ENCODE results near the gene STX10.

Gene STX10

DNA sequence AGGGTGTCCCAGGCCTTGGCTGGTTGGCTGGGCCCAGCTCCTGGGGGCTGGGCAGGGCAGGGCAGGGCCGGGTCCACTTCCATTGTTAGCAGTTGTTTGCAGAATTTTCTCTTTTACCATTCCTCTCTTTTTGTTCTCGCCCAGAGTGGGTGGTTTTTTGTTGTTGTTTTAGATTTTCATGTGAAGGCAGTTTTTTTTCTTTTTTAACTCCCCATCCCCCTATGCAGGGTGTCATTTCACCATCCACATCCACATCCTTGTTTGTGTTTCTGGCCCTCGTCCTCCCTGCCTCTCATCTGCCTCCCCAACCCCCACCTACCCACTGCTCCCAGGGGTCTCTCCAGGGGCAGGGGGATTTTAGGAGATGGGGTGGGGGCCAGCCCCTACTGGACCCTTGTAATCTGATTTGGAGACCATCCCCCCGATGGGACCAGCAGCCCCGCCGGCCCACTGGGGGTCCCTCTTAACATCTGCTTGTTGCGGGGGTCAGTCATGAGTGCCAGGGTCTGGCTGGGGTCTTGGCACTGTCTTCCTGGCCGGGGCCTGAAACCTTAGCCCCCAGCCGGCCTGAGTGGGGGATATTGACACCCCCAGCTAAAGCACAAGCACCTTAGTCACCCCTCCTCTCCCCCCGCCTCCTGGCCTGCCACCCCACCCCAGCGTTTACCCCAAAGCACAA lies 10.4 kb downstream of the STX10 start:
- no peak for DNase-seq (ENCODE audit: low spot score)

- no peak for DNase-seq (ENCODE audit: low spot score)
Measured at GRCh38 chr19:13138916-13139198, 11.3 kb downstream of the STX10 start.

DNA sequence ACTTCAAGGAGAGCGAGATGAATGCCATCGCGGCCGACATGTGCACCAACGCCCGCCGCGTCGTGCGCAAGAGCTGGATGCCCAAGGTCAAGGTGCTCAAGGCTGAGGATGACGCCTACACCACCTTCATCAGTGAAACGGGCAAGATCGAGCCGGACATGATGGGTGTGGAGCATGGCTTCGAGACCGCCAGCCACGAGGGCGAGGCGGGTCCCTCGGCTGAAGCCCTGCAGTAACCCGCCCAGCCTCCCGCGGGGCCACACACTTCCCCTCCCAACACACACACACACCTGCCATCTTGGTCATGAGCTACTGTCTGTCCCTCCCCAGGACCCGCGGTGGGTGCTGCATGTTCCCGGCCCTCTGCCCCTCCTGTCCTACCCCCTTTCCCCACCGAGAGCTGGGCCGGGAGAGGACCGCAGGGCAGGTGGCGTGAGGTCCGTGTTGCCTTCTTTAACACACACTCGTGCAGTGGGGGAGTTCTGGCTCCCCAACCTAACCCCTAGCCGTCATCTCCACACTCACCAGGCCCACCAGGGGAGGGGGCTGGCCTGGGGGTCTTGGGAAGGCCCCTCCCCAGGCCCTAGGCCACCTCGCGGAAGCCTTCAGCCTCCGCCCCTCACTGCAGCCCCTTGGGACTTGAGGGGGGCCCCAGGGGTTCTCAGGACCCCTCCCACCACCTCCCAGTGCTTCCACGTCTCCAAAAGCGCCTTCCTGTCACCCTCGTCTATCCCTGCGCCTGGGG lies 11.8 kb downstream of the STX10 start:
- DNase-seq (ENCODE audit: low spot score), result no peak

DNA sequence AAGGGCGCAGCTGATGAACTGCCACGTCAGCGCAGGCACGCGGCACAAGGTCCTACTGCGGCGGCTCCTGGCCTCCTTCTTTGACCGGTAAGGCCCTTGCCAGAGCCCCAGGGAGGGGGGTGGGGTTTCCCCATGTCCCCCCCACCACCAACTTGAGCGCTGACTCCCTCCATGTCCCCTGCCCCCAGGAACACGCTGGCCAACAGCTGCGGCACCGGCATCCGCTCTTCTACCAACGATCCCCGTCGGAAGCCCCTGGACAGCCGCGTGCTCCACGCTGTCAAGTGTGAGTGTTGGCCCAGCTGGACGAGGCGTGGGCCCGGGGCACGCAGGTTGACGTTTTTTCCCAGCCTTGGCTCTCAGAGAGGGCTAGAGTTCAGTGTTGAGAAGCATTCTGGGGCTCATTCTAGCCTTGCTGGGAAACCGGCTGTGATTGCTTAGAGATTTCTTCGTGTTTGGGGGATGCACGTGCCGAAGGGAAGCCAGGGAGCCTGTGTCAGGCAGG lies 12.8 kb downstream of the STX10 start:
- no peak for DNase-seq (ENCODE audit: low spot score)

GRCh38 chr19:13135068-13136062 lies 14.8 kb downstream of the STX10 start:
- no peak for DNase-seq (ENCODE audit: low spot score)

DNA sequence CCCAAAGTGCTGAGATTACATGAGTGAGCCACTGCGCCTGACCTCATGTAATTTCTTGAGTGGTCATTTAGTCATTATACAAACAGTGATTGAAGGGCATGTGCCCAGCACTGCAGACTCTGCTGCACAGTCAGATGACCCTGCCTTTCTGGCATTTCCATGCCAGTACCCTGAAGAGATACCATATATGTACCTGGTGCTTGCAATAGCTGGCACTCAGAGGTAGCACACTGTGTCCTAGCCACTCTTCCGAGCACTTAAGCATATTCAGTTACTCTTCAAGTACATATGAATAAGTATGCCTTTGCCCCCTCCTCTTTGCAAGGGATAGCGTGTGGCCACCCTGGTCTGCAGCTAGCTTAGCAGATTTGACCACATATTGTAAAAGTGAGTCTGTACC lies 15.5 kb downstream of the STX10 start:
- DNase-seq (ENCODE audit: low spot score), result no peak

DNA sequence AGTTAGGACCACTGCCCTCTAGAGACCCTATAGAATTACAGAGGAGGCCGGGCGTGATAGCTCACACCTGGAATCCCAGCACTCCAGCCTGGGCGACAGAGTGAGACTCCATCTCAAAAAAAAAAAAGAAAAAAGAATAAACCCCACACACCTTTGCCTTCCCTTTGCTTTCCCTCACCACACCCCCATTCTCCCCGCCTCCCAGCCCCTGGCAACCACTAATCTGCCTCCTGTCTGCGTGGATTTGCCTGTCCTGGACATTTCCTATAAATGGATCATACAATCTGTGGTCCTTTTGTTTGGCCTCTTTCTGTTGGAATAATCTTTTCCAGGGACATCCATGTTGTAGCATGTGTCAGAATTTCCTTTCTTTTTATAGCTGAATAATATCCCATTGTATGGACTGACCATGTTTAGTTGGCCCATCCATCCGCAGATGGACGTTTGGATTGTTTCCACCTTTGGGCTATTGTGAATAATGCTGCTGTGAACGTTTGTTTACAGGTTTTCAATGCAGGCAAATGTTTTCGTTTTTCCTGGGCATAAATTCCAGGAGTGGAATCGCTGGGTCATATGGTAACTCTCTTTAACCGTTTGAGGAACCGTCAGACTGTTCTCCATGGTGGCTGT lies 16.8 kb downstream of the STX10 start:
- no peak for DNase-seq (ENCODE audit: low spot score)

- DNase-seq (ENCODE audit: low spot score), result no peak
Measured at GRCh38 chr19:13132471-13133180, 17.5 kb downstream of the STX10 start.

- no peak for DNase-seq (ENCODE audit: low spot score)
Measured at GRCh38 chr19:13130886-13131490, 19.2 kb downstream of the STX10 start.

DNA sequence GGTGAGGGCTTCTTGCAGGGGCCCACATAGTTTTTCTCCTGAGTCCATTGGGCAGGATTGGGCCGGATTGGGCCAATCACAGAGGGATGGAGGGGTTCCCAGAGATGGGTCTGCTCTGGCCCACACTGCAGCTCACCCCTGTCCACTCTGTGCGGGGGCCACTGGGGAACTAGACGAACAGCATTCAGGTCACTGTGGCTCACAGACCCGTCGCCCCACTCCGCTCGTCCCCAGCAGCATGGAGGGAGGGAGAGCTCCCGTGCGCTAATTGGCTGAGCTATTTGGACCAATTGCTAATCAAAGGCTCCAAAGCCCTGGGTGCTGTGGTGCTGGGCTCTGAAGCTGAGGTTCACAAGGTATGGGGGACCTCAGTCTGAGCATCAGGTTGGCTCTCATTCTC lies 20.8 kb downstream of the STX10 start:
- DNase-seq (ENCODE audit: low spot score), result no peak

GRCh38 chr19:13128583-13128982 lies 21.6 kb downstream of the STX10 start:
- no peak for DNase-seq (ENCODE audit: low spot score)

GRCh38 chr19:13127811-13128575 lies 22.2 kb downstream of the STX10 start:
- DNase-seq (ENCODE audit: low spot score), result no peak

GRCh38 chr19:13127051-13127450 lies 23.1 kb downstream of the STX10 start:
- DNase-seq (ENCODE audit: low spot score), result no peak

- DNase-seq (ENCODE audit: low spot score), result no peak
Measured at GRCh38 chr19:13122980-13123957, 26.9 kb downstream of the STX10 start.

GRCh38 chr19:13122275-13122878 lies 27.8 kb downstream of the STX10 start:
- no peak for DNase-seq (ENCODE audit: low spot score)

DNA sequence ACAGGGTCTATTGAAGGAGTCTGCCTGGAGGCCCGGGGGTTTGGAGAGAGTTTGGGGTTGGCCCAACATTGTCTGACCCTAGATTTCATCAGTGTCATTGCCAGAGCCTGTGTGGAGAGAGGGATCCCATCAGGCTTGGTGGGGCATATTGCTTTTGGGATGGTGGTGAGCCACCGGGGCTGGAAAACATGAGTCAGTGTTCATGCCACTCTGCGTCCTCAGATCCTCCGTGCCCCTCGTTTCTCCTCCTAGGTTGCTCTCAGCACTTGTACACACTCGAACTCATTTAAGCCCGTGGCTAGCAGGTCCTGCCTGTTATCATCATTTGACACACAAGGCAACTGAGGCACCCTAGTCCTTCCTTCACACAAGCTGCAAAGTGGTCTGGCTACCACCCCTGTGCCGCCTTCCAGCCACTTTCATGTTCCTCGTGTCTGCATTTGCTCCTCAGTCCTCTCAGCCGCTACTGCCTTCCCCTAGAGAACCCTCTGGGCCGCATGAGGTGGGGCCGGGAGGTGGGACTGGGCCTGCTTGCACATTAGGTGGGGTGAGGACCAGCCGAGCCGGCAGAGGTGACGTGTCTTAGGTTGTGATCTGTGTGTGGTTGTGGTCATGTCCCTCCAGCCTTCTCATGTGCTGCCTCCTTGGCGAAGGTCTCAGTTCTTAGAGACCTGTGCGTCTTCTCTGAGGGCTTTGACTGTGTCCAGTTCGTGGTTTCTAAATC lies 28.5 kb downstream of the STX10 start:
- no peak for DNase-seq (ENCODE audit: low spot score)

DNA sequence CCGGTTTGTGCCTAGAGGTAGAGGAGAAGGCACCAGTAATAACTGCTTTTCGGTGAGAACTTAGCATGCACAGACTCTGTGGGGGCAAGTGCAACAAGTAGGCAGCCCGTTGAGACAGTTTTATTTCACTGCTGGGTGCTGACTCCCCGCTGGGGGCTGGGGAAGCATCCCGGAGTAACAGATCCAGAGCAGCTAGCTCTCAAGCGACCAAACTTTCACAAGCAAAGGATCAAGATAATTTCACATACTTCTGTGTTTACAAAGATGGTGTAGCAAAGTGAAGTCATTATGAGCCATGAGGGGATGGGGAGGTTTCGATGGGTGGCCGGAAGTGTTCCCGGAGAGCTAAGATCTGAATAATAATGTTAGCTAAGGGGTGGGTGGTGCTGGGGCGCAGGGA lies 29.4 kb downstream of the STX10 start:
- DNase-seq (ENCODE audit: low spot score), result no peak

GRCh38 chr19:13120031-13120430 lies 30.1 kb downstream of the STX10 start:
- no peak for DNase-seq (ENCODE audit: low spot score)

Measured in SW480 (cell line).